Amniotic epithelial cell (primary cell): ENCODE measurements around the gene ILK.

Source experiments
- DNase-seq: peaks from one replicate; pipeline ENCODE4 v3.0.0-alpha.2; 2010; ENCODE audit warnings: low read depth

ILK gene

GRCh38 chr11:6656936-6657335 is 53.4 kb downstream of the ILK start:
- DNase-seq, result no peak

- no peak for DNase-seq
Observed at GRCh38 chr11:6657346-6657745, 53.8 kb downstream of the ILK start.

- no peak for DNase-seq
Observed at GRCh38 chr11:6658647-6659046, 55.1 kb downstream of the ILK start.
